Neural crest cell (in vitro differentiated cells): Measurements from ENCODE around the gene LAMB1. TPM values are rescaled to one million over a fixed set of nuclear protein-coding genes. Genes with fewer than 3 reads are reported as not detected.

Experiments used
- DNase-seq: peaks from one replicate; pipeline ENCODE4 v3.0.0; 2021; ENCODE audit warnings: low read depth, mixed read lengths, low spot score
- H3K27ac Mint-ChIP-seq: one replicate; pipeline ENCODE4 v1.8.0; 2021; ENCODE audit warnings: mild to moderate bottlenecking, mixed read lengths; ENCODE audit not compliant: unreplicated experiment
- H3K27me3 Mint-ChIP-seq: 2 replicates; pipeline ENCODE4 v1.8.0; 2021; ENCODE audit warnings: low read depth, mild to moderate bottlenecking, mixed read lengths
- H3K36me3 Mint-ChIP-seq: 2 replicates; pipeline ENCODE4 v1.8.0; 2021; ENCODE audit warnings: low read depth, mild to moderate bottlenecking, mixed read lengths
- H3K4me1 Mint-ChIP-seq: 2 replicates; pipeline ENCODE4 v1.8.0; 2021; ENCODE audit warnings: mixed read lengths
- H3K4me3 Mint-ChIP-seq: one replicate; pipeline ENCODE4 v1.8.0; 2021; ENCODE audit warnings: mild to moderate bottlenecking, mixed read lengths
- H3K9me3 Mint-ChIP-seq: 2 replicates; pipeline ENCODE4 v1.8.0; 2021; ENCODE audit warnings: mixed read lengths
- CTCF ChIP-seq: fragments of 200-600 bp; sonication (generic); conservative IDR thresholded peaks from 2 replicates; pipeline ENCODE4 v1.5.0; 2021; ENCODE audit warnings: antibody characterized with exemption, mild to moderate bottlenecking
- total RNA-seq: library from RNA; stranded (reverse); gene quantifications from 2 replicates; pipeline ENCODE4 v1.2.1, GENCODE V29; 2021

Gene LAMB1
- total RNA-seq, 1 donor from 2014 or later: 131 TPM

- Mint-ChIP-seq H3K27ac (no peak overlapping the region), H3K9me3 (no peaks in the 10 kb centered on the region), H3K4me1 (peaks cover 14% of the 10 kb centered on the region), H3K36me3 (peaks cover 22% of the 10 kb centered on the region), H3K4me3 (no peak overlapping the region), H3K27me3 (no peaks in the 10 kb centered on the region)
- DNase-seq: no peak
- TF ChIP-seq CTCF: no peak
Observed at GRCh38 chr7:107967420-107967819, 35.5 kb downstream of the LAMB1 start.

- Mint-ChIP-seq H3K36me3 (peaks cover 26% of the 10 kb centered on the region), H3K4me1 (peaks cover 9% of the 10 kb centered on the region), H3K4me3 (no peak overlapping the region), H3K27ac (peak overlapping the region; percentile 57), H3K9me3 (no peaks in the 10 kb centered on the region), H3K27me3 (no peaks in the 10 kb centered on the region)
- TF ChIP-seq CTCF: no peak
- no peak for DNase-seq
Observed at GRCh38 chr7:107966711-107967110, 36.2 kb downstream of the LAMB1 start.

GRCh38 chr7:107964510-107964909 is 38.5 kb downstream of the LAMB1 start:
- H3K27ac Mint-ChIP-seq: no peak overlapping the region
- TF ChIP-seq CTCF: no peak
- no peaks in the 10 kb centered on the region for H3K27me3 Mint-ChIP-seq
- H3K9me3 Mint-ChIP-seq: no peaks in the 10 kb centered on the region
- no peak for DNase-seq
- H3K4me3 Mint-ChIP-seq: no peak overlapping the region
- peaks cover 5% of the 10 kb centered on the region for H3K4me1 Mint-ChIP-seq
- H3K36me3 Mint-ChIP-seq: peaks cover 25% of the 10 kb centered on the region

GRCh38 chr7:107962817-107963216 is 40.1 kb downstream of the LAMB1 start:
- no peak for TF ChIP-seq CTCF
- H3K27me3 Mint-ChIP-seq: no peaks in the 10 kb centered on the region
- peaks cover 5% of the 10 kb centered on the region for H3K4me1 Mint-ChIP-seq
- H3K36me3 Mint-ChIP-seq: peaks cover 28% of the 10 kb centered on the region
- H3K4me3 Mint-ChIP-seq: no peak overlapping the region
- H3K9me3 Mint-ChIP-seq: no peaks in the 10 kb centered on the region
- no peak overlapping the region for H3K27ac Mint-ChIP-seq
- no peak for DNase-seq

GRCh38 chr7:107961405-107961804 is 41.6 kb downstream of the LAMB1 start:
- H3K36me3 Mint-ChIP-seq: peaks cover 28% of the 10 kb centered on the region
- TF ChIP-seq CTCF: no peak
- H3K9me3 Mint-ChIP-seq: no peaks in the 10 kb centered on the region

GRCh38 chr7:107960272-107960671 is 42.7 kb downstream of the LAMB1 start:
- peaks cover 33% of the 10 kb centered on the region for H3K36me3 Mint-ChIP-seq
- no peak overlapping the region for H3K4me3 Mint-ChIP-seq
- no peak for DNase-seq
- no peak for TF ChIP-seq CTCF
- no peaks in the 10 kb centered on the region for H3K27me3 Mint-ChIP-seq
- no peak overlapping the region for H3K27ac Mint-ChIP-seq
- H3K4me1 Mint-ChIP-seq: peaks cover 9% of the 10 kb centered on the region
- no peaks in the 10 kb centered on the region for H3K9me3 Mint-ChIP-seq

More at GRCh38 chr7:107961405-107961804, 41.6 kb downstream of the LAMB1 start:
- Mint-ChIP-seq H3K27me3 (no peaks in the 10 kb centered on the region), H3K27ac (peak overlapping the region; percentile 77), H3K4me3 (no peak overlapping the region), H3K4me1 (peaks cover 5% of the 10 kb centered on the region)
- no peak for DNase-seq
